Hepatocyte (in vitro differentiated cells): ENCODE measurements around the gene XXYLT1.

Experiments
- EZH2phosphoT487 ChIP-seq: fragments of 200-600 bp; sonication (generic); IDR thresholded peaks from one replicate; pipeline ENCODE4 v1.6.1; 2018; ENCODE audit warnings: antibody characterized with exemption, mild to moderate bottlenecking, low read depth, moderate library complexity; ENCODE audit not compliant: unreplicated experiment, severe bottlenecking
- TF ChIP-seq, protein P1 (sequence below): fragments of 200-600 bp; sonication (generic); IDR thresholded peaks from 2 replicates; pipeline ENCODE4 v1.5.1; 2016; ENCODE audit warnings: antibody characterized with exemption, mild to moderate bottlenecking; ENCODE audit not compliant: poor library complexity

DNA sequence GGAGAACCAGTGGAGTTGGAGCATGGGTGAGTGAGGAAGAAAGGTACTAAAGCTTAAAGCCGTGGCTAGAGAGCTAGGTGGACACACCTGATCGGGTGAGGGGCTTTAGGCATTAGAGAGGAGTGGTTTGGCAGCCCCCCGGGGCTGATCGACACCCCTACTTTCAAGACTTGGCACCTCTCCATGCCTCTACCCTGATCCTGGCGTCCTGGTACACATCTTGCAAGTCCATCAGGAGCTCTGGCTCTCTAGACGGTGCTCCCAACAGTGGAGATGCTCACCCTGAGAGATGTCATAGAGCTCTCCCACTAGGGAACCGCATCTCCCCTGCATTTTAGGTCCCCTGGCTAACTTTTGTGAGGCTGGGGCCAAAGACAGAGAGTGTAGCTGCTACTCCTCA is 98.1 kb downstream of the XXYLT1 start:
- TF ChIP-seq, protein P1, sequence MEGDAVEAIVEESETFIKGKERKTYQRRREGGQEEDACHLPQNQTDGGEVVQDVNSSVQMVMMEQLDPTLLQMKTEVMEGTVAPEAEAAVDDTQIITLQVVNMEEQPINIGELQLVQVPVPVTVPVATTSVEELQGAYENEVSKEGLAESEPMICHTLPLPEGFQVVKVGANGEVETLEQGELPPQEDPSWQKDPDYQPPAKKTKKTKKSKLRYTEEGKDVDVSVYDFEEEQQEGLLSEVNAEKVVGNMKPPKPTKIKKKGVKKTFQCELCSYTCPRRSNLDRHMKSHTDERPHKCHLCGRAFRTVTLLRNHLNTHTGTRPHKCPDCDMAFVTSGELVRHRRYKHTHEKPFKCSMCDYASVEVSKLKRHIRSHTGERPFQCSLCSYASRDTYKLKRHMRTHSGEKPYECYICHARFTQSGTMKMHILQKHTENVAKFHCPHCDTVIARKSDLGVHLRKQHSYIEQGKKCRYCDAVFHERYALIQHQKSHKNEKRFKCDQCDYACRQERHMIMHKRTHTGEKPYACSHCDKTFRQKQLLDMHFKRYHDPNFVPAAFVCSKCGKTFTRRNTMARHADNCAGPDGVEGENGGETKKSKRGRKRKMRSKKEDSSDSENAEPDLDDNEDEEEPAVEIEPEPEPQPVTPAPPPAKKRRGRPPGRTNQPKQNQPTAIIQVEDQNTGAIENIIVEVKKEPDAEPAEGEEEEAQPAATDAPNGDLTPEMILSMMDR = no peak
- TF ChIP-seq EZH2phosphoT487 = no peak
